SH-SY5Y (cell line): ENCODE results near the gene MMP15.

ENCODE experiments used
- GATA2 ChIP-seq: IDR thresholded peaks from 2 replicates; pipeline ENCODE4 v1.6.1; 2011; ENCODE audit warnings: mild to moderate bottlenecking, low read depth, low read length
- GATA3 ChIP-seq: IDR thresholded peaks from 2 replicates; pipeline ENCODE4 v1.6.1; 2011; ENCODE audit warnings: low read depth, mild to moderate bottlenecking, low read length, moderate library complexity

DNA sequence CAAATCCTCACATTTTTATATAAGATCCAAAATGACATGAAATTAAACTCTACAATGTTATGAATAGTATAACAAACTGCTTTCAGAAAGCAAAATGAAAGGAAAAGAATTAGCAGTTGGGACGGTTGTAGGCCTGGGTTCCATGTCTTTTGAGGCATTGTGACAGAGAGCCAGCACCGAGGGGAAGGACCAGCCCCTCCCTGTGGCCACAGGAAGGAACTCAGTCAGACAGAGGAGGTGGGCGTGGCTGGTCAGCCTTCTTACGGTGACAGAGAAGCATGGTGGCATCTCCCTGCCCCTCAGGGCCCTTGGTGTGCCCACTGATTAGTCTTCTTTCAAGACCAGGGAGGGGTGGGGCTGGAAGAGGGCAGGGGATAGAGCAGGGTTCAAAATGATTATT, 30.8 kb upstream of the MMP15 start:
- no peak for TF ChIP-seq GATA2
- no peak for TF ChIP-seq GATA3
